Body of pancreas (tissue), 4 donors: ENCODE measurements around the gene ANKH.

Source experiments
- POLR2A ChIP-seq, 3 donors: fragments of 450-650 bp; IDR thresholded peaks; one replicate each; pipeline ENCODE4 v1.6.1; 2016; ENCODE audit warnings: antibody characterized with exemption in 3 of 3, mild to moderate bottlenecking in 2 of 3
- TF ChIP-seq, protein P1 (sequence below), 7 experiments: fragments of 450-650 bp in 4 of 7; fragments of 200-600 bp in 3 of 7; sonication (generic) in 3 of 7; IDR thresholded peaks; one replicate each; pipeline ENCODE4 v1.5.1; 2016 to 2019; ENCODE audit warnings: antibody characterized with exemption in 7 of 7

GRCh38 chr5:14773588-14773987, 98.0 kb downstream of the ANKH start:
- TF ChIP-seq, protein P1, sequence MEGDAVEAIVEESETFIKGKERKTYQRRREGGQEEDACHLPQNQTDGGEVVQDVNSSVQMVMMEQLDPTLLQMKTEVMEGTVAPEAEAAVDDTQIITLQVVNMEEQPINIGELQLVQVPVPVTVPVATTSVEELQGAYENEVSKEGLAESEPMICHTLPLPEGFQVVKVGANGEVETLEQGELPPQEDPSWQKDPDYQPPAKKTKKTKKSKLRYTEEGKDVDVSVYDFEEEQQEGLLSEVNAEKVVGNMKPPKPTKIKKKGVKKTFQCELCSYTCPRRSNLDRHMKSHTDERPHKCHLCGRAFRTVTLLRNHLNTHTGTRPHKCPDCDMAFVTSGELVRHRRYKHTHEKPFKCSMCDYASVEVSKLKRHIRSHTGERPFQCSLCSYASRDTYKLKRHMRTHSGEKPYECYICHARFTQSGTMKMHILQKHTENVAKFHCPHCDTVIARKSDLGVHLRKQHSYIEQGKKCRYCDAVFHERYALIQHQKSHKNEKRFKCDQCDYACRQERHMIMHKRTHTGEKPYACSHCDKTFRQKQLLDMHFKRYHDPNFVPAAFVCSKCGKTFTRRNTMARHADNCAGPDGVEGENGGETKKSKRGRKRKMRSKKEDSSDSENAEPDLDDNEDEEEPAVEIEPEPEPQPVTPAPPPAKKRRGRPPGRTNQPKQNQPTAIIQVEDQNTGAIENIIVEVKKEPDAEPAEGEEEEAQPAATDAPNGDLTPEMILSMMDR (IDR thresholded peaks at IDR 0.05), result no peak
- no peak for TF ChIP-seq POLR2A (IDR thresholded peaks at IDR 0.05)
